HG03135 (cell line): ENCODE measurements around the gene VSNL1.

Source experiments
- ATAC-seq: cut with Tn5 transposase; IDR thresholded peaks from one replicate; pipeline ENCODE4 v1.9.1; 2021; ENCODE audit warnings: mild to moderate bottlenecking, moderate library complexity; ENCODE audit not compliant: unreplicated experiment

VSNL1 gene

DNA sequence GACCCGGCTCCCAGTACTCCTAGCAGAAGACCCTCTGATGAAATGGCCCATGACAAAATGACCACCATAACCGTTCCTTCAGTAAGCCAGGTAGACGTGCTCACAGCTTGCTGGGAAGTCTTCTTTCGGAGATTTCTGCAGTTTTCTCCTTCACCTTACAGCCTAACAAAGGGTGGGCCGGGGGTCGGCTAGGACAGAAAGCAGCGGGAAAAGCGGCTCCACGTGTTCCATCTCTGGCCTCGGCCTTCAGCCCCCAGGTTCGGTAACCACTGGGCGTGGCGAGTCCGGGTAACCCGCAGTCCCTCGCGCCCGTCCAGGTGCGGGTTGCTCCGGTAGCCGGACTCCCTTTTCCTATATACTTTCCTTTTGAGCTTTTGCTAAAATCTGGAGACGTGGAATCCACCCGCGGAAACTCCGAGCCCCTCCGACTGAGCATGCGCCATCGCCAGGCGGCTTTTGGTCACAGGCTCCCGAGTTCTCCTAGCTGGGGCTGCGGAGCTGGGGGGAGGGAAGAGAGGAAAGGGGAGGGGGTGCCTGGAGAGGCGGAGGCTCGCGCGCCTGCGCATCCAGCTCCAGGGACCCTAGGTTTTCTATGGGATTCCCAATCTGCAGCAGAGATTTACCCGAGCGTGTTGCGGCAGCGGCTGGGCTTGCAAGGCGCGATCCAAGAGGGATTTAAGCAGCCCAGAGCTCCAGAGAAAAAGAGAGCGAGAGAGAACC, at the start of gene VSNL1:
Gene VSNL1, plus strand, starts transcription at position 604 of the 720 bp plus-strand sequence. CDS start 51,379 bp downstream, outside the sequence.
- ATAC-seq, result no peak

DNA sequence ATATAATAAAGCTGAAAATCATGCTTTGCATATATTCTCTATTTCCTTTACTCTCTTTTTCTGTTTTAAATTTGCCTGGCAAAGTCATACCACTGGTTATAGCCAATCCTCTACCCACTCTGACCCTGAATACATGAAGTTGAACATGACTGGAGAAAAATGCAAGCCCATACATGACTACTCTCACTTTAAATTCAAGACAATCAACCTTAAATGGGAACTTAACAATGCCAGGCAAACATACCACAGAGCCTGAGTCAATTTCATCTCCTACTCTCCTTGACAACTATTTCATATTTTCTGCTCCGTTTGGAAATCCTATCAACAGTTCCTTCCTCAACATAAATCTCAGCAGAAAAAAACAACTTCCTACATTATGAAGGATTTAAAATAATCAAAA, 44.9 kb upstream of the VSNL1 start:
- ATAC-seq, result no peak

DNA sequence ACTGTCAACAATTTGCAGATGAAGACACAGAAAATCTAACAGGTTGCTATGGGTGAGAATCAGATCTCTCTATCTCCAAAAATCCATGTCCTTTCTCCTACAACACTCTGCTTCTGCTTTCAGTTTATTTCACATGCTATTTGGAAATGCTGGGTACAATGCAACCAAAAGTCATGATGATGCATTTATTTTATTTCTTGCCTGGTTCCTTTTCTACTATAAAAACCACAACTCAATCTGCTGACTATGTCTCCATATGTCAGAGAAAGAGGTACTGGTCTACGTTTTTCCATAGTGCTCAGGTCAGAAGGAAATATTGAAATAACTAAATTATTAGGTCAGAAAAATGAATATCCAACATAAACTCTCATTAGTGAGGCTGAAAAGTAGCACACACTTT, 42.8 kb upstream of the VSNL1 start:
- ATAC-seq, result no peak

- ATAC-seq, result no peak
Observed at GRCh38 chr2:17506736-17507616, 33.5 kb upstream of the VSNL1 start.

GRCh38 chr2:17515652-17516051, 24.8 kb upstream of the VSNL1 start:
- no peak for ATAC-seq

DNA sequence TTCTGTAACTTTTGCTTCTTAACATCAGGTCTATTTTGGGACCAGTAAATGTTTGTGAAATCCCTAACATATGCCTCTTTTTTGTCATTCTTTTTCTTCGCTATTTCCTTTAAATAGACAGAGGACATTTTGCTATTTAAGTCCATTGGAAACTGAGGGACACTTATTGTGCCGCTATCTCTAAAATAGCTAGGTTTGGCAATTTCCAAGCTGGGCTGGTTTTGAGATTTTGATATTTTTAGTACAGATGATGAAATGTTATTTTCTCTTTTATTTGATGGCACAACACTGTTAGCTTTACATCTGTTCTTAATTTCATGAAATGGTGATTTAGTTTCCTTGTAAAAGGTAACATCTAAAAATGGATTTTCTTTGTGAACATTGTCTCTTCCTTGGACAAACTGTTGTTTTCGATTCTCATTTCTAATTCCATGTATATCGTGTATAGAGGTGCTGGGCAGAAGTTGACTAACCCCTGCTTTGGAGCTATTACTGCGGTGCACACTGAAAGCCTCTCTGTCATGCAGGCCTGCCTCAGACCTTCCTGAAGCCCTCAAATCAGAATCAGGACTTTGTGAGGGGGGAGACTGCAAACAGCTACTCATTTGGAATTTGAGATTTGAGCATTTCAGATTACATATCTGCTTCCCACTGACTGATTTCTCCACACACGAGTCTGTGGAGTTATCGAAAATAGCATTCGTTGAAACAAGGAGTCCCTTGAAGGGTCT, 22.9 kb upstream of the VSNL1 start:
- ATAC-seq, result peak; percentile 22

DNA sequence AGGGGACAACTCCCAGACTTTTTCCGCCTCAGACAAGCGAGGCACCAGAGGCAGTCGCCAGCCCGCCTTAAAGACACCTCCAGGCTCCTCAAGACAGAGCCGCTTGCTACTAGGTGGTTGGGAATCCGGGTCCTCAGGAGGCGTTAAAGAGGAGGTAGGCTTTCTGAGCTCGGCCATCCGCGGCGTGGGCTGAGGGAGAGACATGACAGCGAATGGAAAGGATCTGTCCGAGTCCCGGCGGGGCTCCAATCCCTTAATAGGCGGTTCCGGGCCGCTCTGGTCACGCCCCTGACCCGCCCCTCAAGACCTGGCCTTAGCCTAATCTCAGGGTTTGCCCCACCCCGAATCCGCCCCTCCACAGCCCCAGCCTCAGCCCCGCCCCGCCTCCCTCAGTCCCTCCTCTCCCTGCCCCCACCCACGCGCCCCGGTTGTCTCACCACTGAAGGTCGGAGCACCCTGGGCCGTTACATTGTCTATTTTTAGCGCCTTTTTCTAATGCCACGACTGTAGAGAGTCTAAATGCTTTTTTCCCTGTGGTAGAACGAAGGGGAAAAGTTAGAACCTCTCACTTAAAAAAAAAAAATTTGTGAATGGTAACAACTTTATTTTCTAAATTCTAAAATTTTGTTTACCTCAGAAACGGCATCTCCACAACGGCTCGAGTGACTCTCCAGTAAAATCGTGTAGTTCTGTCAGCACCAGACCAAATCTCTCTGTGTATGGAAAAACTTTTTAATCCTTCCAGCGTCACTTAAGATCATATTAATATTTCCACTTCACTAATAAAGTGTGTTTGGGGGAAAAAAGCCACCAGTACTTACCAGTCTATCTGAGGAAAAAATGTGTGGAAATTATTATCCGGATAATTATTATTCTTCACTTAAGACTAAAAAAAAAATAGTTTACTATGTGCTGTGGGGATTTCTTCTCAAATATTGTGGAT, 22.0 kb upstream of the VSNL1 start, which contains the start of gene RAD51AP2:
Gene RAD51AP2, minus strand, starts transcription at position 229 of the 943 bp plus-strand sequence. Its CDS starts 25 bp downstream, at position 204.
- peak; percentile 76 for ATAC-seq

- ATAC-seq, result no peak
Observed at GRCh38 chr2:17519486-17519885, 21.0 kb upstream of the VSNL1 start.

- no peak for ATAC-seq
Observed at GRCh38 chr2:17520761-17521160, 19.7 kb upstream of the VSNL1 start.

DNA sequence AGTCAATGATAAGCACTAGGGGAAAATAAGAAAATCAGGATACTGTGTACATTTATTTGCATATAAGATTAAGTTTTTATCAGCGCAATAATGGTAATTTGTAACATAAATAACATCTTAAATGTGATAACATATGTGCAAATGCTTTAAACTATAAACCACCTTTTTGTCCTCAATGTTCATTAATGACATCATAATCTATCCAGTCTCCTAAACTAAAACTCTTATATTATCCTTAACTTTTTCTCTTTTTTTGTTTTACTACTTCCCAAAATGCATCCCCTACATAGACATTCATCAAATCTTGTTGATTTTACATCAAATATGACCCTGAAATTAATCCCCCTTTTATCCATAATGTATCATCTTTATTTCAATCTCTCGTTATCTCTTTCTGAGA, 18.9 kb upstream of the VSNL1 start:
- ATAC-seq, result no peak

DNA sequence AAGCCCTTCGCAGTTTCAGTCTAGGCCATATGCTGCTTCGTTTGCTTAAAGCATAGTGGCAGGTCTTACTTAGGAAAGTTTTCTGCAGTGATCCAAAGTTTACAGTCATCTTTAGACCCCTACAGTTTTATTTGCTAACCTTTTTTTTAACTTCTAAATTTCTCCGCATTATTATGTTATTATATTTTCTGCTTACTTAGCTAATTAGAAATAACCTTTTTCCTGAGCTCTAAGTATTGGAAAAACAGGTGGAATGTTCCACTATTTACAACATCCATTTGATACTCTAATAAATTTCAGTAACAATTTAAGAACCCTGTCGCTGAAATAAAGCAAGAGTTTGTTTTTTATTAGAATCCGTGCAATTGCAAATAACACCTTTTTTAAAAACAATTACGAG, 18.2 kb upstream of the VSNL1 start:
- ATAC-seq, result no peak

- no peak for ATAC-seq
Observed at GRCh38 chr2:17529771-17530170, 10.7 kb upstream of the VSNL1 start.

GRCh38 chr2:17533546-17533945, 7.0 kb upstream of the VSNL1 start:
- no peak for ATAC-seq

DNA sequence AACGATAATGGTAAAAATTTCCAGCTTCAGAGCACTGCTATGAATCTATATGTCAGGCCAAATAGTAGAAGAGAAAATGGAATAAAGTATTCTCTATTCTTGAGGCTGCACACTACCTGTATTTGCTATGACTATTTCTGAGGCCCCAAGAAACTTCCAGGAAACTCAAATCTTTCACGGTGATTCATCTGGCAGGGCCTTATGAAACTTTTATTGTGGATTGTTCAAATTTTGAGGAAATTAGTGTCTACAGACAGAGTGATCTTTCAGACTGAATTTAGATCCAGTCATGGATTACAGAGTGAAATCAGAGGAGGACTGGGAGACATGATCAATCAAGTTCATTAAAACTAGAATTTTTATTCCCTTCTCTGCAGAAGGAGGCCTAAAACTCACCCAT, 4.1 kb upstream of the VSNL1 start:
- no peak for ATAC-seq

- ATAC-seq, result no peak
Observed at GRCh38 chr2:17538022-17538843, 2.3 kb upstream of the VSNL1 start.

- no peak for ATAC-seq
Observed at GRCh38 chr2:17538844-17539554, 1.5 kb upstream of the VSNL1 start.

DNA sequence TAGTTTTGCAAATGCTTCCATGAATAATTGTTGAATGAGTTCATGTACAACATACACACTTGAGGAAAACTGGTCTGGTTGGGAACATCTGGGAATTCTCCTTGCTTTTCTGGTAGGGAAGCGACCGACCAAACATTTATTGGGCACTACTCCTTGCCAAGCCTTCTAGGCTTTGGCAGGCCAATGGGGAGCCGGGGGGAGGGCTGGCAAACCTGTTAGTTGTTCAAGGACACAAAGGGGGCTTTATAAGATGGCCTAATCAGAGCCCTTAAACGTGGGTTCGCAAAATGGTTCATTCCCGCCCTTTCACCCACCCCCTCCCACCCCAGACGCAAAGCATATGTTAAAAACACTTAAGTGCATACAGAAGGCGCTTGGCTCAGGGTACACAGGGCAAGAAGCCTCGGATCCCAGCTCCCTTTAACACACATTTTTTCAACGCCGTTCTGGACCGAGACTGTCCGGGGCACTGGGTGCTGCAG, 844 bp upstream of the VSNL1 start:
- no peak for ATAC-seq

- ATAC-seq, result no peak
Observed at GRCh38 chr2:17540813-17541530, 476 bp downstream of the VSNL1 start.
